GM15510 (cell line): ENCODE results near the gene FAM149A.

Experiments used
- POLR2A ChIP-seq: IDR thresholded peaks from 3 replicates; pipeline ENCODE4 v1.6.1; 2011; ENCODE audit warnings: borderline replicate concordance; ENCODE audit not compliant: insufficient read length; ENCODE audit errors: extremely low read depth

Gene FAM149A

DNA sequence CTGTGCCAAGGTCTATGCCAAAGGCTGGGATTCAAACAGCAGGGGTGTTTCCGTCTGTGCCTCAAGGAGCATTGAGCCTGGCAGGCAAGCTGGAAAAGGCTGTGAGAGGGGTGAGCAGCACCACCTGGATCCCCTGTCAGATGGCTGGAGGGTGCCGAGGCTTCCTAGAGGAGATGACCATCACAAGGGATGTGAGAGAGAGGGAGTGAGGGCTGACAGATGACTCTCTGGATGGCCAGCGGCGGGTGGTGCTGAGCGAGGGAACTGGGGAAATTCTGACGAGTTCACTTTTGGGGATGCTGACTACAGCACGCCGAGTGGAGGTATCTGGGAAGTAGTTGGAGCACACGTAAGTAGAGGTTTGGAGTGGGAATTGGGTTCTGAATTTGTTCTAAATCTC, 64.2 kb downstream of the FAM149A start:
- no peak for TF ChIP-seq POLR2A

DNA sequence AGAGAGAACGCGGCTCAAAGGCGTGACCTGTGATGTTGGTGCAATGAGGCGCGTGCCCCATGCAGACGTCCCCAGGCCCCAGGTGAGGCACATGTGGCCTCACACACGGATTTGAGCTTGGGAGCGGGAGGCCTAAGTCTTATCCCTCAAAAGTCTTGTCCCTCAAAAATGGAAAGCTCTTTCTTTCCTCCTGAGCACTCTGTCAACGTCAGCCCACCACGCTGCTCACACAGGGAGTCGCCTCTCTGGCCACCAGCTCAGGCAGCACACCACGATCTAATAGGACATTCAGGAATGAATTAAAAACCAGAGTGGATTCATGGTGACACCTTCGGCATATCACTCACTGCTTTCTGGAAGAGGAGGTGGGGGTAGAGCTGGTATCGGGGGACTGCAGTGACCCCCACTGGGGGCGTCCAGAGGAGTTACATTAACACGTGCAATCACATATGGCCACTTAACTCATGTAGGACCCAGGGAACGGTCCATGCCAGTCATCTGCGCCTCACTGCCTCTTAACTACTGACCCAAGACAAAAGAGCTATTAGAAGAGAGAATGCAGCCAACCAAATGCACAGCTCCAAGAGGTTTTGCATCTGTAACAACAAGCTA, 64.9 kb downstream of the FAM149A start:
- TF ChIP-seq POLR2A: no peak

DNA sequence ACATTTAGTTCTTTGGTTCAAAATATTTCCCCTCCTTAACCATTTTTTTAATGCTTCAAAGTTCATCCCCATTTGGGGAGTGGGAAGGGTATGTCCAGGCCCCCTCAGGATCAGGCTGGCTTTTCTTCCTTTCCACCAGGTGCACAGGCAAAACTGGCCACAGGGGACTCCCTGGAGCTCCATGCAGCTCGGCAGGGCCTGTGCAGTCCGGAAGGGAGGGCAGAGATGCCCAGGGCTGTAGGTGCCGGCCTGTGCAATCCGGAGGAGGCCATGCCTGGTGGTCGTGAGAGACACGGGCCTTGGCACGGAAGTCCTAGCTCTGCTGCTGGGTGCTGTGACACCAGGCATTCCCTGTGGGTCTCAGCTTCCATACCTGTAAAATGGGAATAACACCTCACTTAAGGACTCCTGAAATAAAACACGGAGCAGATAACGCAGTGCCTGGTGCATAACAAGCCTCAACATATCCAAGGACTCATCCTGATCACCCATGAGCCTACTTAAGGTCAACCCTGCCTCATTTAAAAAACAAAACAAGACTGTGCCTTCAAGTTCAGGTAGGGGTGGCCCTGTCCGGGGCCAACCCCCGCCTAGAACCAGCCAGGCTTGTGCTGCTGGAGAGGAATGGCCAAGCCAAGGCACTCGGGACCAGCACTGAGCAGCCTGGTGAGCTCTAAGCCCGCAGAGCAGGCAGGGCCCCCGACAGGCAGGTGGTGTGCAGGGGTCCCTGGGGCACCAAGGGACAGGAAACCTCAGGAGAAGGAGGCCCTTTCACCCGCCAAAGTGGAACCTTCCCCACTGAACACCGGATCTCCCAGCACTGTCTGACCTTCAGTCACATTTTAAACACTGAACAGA, 65.7 kb downstream of the FAM149A start:
- TF ChIP-seq POLR2A: no peak

DNA sequence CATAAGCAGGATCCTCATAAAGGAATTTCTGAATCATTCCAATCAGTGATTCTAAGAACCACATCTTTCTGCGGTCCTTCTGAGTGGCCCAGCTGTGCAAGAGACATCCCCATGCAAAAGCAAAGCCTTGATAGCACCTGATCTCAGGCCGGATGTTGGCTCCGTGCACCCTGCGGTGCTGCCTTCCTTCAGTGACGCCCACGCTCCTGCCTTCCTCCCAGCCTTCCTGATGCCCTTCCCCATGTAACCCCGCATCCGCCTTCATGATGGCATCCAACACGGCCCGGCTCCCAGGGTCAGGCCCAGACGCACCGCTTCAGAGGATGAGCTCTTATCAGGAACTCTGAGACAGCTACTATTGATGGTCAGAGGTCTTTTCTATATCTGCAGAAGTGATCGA, 66.5 kb downstream of the FAM149A start:
- no peak for TF ChIP-seq POLR2A

DNA sequence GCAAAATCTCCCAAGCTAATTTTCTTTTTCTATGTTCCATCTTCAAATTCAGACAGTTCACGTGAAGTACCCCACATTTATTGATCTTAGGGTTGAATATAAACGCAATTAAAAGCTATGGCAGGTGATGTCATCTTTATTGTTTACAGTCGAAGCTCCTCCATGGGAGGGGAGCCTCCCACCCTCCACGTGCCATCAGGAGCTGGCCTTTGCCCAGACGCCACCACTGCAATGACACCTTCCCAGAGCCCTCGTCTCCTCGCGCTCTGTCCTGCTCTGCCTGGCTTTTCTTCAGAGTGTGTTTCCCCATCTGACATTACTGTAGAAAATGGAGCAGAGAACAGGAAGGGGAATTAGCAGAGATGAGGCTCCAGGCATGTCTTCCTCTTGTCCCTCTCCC, 68.0 kb downstream of the FAM149A start:
- no peak for TF ChIP-seq POLR2A

DNA sequence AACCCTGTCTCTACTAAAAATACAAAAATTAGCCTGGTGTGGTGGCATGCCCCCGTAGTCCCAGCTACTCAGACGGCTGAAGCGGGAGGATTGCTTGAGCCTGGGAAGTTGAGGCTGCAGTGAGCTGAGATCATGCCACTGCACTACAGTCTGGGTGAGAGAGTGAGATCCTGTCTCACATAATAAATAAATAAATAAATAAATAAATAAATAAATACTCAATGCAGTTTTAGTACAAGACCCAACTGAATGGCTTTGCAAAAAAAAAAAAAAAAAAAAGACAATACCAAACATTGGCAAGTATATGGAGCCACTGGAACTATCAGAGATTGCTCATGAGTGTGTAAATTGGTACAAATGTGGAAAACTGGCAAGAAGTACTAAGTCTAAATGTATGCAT, 83.6 kb downstream of the FAM149A start:
- no peak for TF ChIP-seq POLR2A

DNA sequence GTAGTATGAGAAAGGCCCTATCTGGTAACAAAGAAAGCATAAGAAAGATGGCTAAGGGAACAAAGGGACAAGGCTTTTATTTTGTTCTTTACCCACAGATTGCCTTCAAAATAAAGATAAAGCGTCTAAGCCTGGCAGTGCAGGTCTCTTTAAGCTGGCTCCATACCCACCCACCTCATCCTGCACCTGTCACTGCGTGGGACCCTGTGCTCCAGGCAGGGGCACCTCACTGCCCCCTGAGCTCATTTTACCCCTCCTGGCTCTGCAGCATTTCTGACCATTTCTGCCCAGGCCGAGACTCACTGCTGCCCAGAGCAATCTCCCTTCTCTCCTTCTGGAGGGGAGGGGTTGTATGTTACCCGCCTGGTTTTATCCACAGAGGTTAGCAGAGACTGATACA, 85.2 kb downstream of the FAM149A start:
- no peak for TF ChIP-seq POLR2A

DNA sequence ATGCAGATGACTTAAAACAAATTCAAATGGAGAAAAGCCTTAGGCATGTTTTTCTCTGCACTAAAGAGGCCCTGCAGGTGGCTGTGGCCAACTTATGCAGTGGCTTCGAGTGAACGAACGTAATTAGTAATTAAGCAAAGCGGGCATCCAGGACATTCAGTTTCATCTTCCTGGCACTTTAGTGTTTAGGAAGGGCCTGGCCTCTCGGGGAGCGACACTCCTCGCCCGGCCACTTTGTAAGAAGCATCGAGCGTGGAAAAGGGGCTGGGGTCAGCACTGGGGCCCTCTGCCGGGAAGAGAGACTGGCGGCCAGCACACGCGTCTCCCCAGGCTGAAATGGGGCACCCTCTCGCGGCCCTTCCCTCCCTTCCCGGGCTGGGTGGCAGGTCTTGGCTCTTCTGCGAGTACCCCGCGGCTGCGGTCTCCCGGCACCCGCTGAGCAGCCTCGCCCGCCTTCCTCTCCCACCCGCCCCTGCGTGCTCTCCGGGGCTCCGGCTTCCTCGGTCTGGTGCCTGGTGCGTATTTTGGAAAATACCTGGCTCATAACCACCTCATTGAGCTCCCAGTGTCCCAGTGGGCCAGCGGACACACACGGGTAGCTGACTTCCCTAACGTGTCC, 86.2 kb downstream of the FAM149A start:
- TF ChIP-seq POLR2A: no peak

DNA sequence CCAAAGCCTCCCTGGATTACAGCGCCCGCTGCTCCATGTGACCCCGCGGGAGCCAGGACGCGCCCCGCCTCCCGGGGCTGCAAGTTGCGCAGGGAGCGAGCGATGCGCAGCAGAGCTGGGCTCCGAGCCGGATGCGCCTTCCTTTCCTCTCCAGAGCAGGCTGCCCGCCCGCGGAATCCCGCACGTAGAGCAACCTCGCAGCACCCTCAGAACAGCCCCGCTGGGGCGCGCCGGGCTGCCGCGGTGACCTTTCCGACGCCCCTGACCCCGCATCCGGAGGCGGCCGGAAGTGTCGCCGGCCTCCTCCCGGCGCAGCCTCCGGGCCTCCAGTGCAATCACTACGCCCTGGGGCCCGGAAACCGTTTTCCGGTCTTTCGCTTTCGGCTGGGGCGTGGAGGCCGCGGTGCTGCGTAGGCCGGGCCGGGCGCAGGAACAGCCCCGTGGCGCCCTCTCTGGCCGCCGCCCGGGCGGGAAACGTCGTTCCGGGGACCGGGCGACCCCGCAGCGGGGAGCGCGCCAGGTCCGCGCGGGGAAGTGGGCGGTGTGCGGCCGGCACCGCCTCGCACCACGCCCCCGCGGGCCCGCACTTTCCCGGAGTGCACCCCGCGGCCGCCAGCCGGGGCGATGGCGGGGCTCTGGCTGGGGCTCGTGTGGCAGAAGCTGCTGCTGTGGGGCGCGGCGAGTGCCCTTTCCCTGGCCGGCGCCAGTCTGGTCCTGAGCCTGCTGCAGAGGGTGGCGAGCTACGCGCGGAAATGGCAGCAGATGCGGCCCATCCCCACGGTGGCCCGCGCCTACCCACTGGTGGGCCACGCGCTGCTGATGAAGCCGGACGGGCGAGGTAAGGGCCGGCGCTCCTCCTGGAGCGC, 86.9 kb downstream of the FAM149A start, which contains the start of gene CYP4V2:
Gene CYP4V2, plus strand, starts transcription at position 368 of the 866 bp plus-strand sequence. Its CDS starts 257 bp downstream, at position 625.
- TF ChIP-seq POLR2A: peak; percentile 79

DNA sequence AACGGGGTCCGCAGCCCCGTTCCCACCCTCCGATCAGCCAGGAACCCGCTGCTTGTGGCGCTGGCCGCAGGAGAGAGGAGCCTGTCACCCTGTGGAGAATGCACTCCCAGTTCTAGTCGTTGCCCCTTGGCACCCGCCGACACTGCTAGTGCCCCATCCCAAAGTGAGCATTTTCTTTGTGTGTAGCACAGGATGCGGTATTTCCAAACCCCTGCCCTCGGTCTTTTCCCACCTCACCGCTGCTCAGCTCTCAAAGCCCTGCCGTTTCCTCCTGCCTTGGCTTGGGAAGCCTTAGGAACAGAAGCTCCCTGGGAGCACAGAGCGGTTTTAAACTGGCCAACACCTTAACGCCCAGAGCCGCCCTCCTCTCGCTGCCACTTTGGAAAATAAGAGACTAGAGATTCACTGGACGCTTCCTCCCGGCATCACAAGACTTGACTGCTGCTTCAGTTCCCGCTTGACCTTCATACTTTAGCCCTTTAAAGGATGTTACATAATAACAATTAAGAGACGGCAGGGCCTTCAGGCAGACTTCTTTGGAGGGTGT, 87.6 kb downstream of the FAM149A start:
- no peak for TF ChIP-seq POLR2A

DNA sequence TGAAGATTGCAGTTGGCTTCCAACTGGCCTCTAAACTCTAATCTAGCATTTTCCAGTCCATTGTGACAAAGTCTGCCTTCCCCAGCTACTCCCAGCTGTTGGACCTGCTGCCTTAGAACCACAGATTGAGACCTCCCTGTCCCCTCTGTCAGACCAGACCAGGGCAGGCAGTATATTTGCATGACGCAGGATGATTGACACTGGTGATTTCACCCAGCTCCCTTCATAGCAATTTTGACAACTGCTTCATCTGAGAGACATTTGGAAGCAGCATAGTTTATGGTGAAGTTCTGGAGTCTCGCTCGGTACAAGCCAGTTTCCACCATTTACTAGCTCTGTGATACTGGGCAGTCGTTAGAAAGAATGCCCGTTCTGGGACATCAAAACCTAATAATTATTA, 89.3 kb downstream of the FAM149A start:
- TF ChIP-seq POLR2A: no peak

DNA sequence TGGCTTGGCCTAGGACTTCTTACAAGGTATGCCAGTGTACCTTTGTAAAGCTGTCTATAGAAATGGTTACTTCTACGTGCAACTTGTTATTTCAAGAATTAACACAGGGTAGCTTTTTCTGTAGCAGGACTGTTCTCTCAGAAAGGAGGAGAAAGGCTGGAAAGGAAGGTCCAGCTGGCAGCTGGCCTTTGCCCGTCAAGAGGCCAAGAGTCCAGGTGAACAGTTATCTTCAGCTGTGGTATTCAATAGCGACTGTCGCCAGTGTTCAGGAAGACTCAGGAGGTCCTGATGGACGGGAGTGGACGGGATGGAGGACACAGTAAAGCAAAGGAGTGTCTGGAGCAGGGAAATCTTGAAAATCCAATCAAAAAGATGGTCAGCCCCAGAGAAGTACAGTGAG, 91.6 kb downstream of the FAM149A start:
- TF ChIP-seq POLR2A: no peak

DNA sequence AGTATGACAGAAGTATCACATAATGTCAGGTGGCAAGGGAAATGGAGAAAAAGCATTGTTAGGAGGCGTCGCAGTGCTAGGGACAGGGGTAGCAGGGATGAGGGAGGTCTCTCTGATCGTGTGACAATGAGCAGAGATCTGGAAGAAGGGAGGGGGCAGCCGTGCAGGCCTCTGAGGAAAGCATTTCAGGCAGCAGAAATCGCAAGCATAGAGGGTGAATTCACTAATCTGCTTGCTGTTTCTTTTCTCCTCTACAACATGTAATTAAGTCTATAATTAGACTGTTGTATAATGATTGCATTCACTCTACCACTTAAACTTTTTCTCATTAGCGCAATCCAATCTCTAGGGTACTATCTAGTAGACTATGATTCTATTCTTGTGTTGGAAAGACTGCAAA, 96.0 kb downstream of the FAM149A start:
- no peak for TF ChIP-seq POLR2A

DNA sequence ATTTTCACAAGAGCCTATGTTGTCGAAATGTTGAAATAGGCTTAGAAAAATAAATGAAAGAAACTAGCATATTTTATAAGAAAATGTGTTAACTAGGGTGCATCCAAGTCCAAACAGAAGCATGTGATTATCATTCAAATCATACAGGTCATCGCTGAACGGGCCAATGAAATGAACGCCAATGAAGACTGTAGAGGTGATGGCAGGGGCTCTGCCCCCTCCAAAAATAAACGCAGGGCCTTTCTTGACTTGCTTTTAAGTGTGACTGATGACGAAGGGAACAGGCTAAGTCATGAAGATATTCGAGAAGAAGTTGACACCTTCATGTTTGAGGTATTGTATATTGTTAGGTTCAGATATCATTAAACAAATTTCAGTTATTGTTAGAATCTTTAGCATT, 96.5 kb downstream of the FAM149A start:
- no peak for TF ChIP-seq POLR2A
